K562 (cell line): ENCODE data around the gene ABL1. TPM values are rescaled to one million over a fixed set of nuclear protein-coding genes. Genes with fewer than 3 reads are reported as not detected.
A peak's percentile ranks its signal among the peaks of the same experiment; 100 is the strongest.

Experiments
- ATAC-seq: fragments of 200-7000 bp; cut with Tn5 transposase; 3 replicates; pipeline ENCODE4 v1.9.1; 2020; ENCODE audit warnings: moderate library complexity
- BruUV-seq: library from RNA; stranded (reverse); fragments of 400-500 nt; replicated peaks from 2 replicates; lab custom pipeline; 2021; lab: Mats Ljungman, UMichigan
- CTCF ChIA-PET: fragments of 300-600 bp; formaldehyde crosslinking; extraction: SDS; loops from one replicate; lab custom pipeline; 2021; ENCODE audit warnings: low intra/inter-chr PET ratio; lab: Yijun Ruan, JAX
- POLR2A ChIA-PET: fragments of 300-600, 350-650 bp; sonication (Branson Sonifier 250); formaldehyde crosslinking; extraction: SDS; loops from one replicate; lab custom pipeline; 2021; ENCODE audit warnings: antibody characterized with exemption, inconsistent platforms; lab: Yijun Ruan, JAX
- DNase-seq, 4 experiments: peaks; one replicate each; pipeline versions ENCODE4 v3.0.0 to v3.0.0-alpha.2; 2011 to 2018; ENCODE audit warnings: low spot score in 3 of 4, mixed read lengths in 3 of 4; ENCODE audit errors: extremely low read depth in 1 of 4
- FAIRE-seq: peaks from 2 replicates; lab custom pipeline; 2011; peaks lifted over from hg19 to GRCh38; lab: Jason Lieb, UNC
- H2AFZ ChIP-seq: 2 replicates; pipeline ENCODE4 v1.6.0; 2011; ENCODE audit warnings: low read depth, low read length, control low read depth, inconsistent platforms
- H3K27ac ChIP-seq: fragments of 200-600 bp; 3 replicates; pipeline ENCODE4 v1.8.0; 2011; ENCODE audit warnings: low read depth, mild to moderate bottlenecking, control low read depth, inconsistent platforms, low read length, moderate library complexity, mixed read lengths; ENCODE audit errors: extremely low read depth
- H3K27me3 ChIP-seq, 2 experiments: fragments of 300-600 bp in 1 of 2; 2 replicates in 1 of 2; 3 replicates in 1 of 2; pipeline versions ENCODE4 v1.6.0 to v1.8.0; 2011; ENCODE audit warnings: inconsistent platforms in 2 of 2, low read length in 2 of 2, mild to moderate bottlenecking in 1 of 2, mixed read lengths in 1 of 2, moderate library complexity in 1 of 2; ENCODE audit not compliant: control insufficient read depth in 2 of 2, insufficient read depth in 2 of 2
- H3K36me3 ChIP-seq: fragments of 300-600 bp; 3 replicates; pipeline ENCODE4 v1.8.0; 2011; ENCODE audit warnings: mild to moderate bottlenecking, low read length, inconsistent platforms; ENCODE audit not compliant: control insufficient read depth, insufficient read depth
- H3K4me1 ChIP-seq, 2 experiments: fragments of 200-600 bp in 1 of 2; replicated peaks in 1 of 2; 2 replicates in 1 of 2; 3 replicates in 1 of 2; pipeline versions ENCODE4 v1.5.1 to v1.8.0; 2011; ENCODE audit warnings: inconsistent platforms in 2 of 2, low read length in 2 of 2, mild to moderate bottlenecking in 1 of 2, mixed read lengths in 1 of 2, moderate library complexity in 1 of 2; ENCODE audit not compliant: control insufficient read depth in 2 of 2, insufficient read depth in 2 of 2
- H3K4me2 ChIP-seq: 2 replicates; pipeline ENCODE4 v1.6.1; 2011; ENCODE audit warnings: low read length, control low read depth, inconsistent platforms, mixed read lengths; ENCODE audit not compliant: insufficient read depth
- H3K4me3 ChIP-seq: fragments of 200-600 bp; sonication (generic), shearing (Covaris generic); 2 replicates; pipeline ENCODE4 v1.5.1; 2016; ENCODE audit warnings: control low read depth, inconsistent platforms
- H3K79me2 ChIP-seq: fragments of 200-600 bp; 3 replicates; pipeline ENCODE4 v1.8.0; 2011; ENCODE audit warnings: low read length, inconsistent platforms; ENCODE audit not compliant: control insufficient read depth, insufficient read depth
- H3K9ac ChIP-seq, 2 experiments: 2 replicates each; pipeline versions ENCODE4 v1.6.0 to v1.6.1; 2011; ENCODE audit warnings: low read depth in 2 of 2, low read length in 2 of 2, control low read depth in 1 of 2, inconsistent platforms in 1 of 2, mild to moderate bottlenecking in 1 of 2, mixed read lengths in 1 of 2; ENCODE audit not compliant: insufficient read depth in 1 of 2
- H3K9me1 ChIP-seq: one replicate; pipeline ENCODE4 v1.6.0; 2011; ENCODE audit warnings: inconsistent platforms, mild to moderate bottlenecking, low read length, moderate library complexity; ENCODE audit not compliant: control insufficient read depth, insufficient read depth
- H3K9me3 ChIP-seq: replicated peaks from 2 replicates; pipeline ENCODE4 v1.5.1; 2011; ENCODE audit warnings: low read depth, low read length, inconsistent platforms; ENCODE audit not compliant: control insufficient read depth, insufficient read depth
- H4K20me1 ChIP-seq: replicated peaks from 2 replicates; pipeline ENCODE4 v1.6.1; 2011; ENCODE audit warnings: low read length, inconsistent platforms, mixed read lengths; ENCODE audit not compliant: control insufficient read depth, insufficient read depth
- BMI1 ChIP-seq: fragments of 150-350 bp; IDR thresholded peaks from 2 replicates; pipeline ENCODE4 v1.6.1; 2014; ENCODE audit warnings: low read length
- BRD9 ChIP-seq: fragments of 450-650 bp; IDR thresholded peaks from 2 replicates; pipeline ENCODE4 v1.6.1; 2018; ENCODE audit warnings: low read depth; ENCODE audit not compliant: partially characterized antibody
- HCFC1 ChIP-seq: IDR thresholded peaks from 2 replicates; pipeline ENCODE4 v1.6.1; 2012; ENCODE audit warnings: low read depth, low read length, improper control_type of control experiment
- HNRNPK ChIP-seq: fragments of 200-400 bp; formaldehyde crosslinking; IDR thresholded peaks from one replicate; pipeline ENCODE4 v1.6.1; 2018; ENCODE audit warnings: mild to moderate bottlenecking, low read depth, low read length; ENCODE audit not compliant: poor library complexity, severe bottlenecking
- KAT8 ChIP-seq: fragments of 450-650 bp; IDR thresholded peaks from 2 replicates; pipeline ENCODE4 v1.6.1; 2016; ENCODE audit warnings: low read depth, mild to moderate bottlenecking
- MAZ ChIP-seq, 2 experiments: fragments of 450-650 bp in 1 of 2; sonication (generic) in 1 of 2; formaldehyde crosslinking; IDR thresholded peaks in 1 of 2; conservative IDR thresholded peaks in 1 of 2; 2 replicates each; pipeline versions ENCODE4 v1.4.0 to v1.5.0; 2020; ENCODE audit warnings: mild to moderate bottlenecking in 1 of 2, missing genetic modification reagents in 1 of 2
- SIN3A ChIP-seq, 2 experiments: fragments of 150-350 bp in 1 of 2; IDR thresholded peaks; 2 replicates each; pipeline ENCODE4 v1.6.1; 2011 to 2016; ENCODE audit warnings: borderline replicate concordance in 2 of 2, low read depth in 2 of 2, low read length in 2 of 2, mild to moderate bottlenecking in 2 of 2, moderate library complexity in 2 of 2; ENCODE audit not compliant: control insufficient read depth in 1 of 2
- SREBF1 ChIP-seq: fragments of 150-350 bp; IDR thresholded peaks from 2 replicates; pipeline ENCODE4 v1.6.1; 2014; ENCODE audit warnings: antibody characterized with exemption, low read depth, low read length, borderline replicate concordance
- SRSF1 ChIP-seq: fragments of 200-400 bp; formaldehyde crosslinking; IDR thresholded peaks from 2 replicates; pipeline ENCODE4 v1.6.1; 2017; ENCODE audit warnings: mild to moderate bottlenecking, low read depth, low read length, moderate library complexity
- ZKSCAN1 ChIP-seq: fragments of 150-350 bp; IDR thresholded peaks from 2 replicates; pipeline ENCODE4 v1.6.1; 2016; ENCODE audit warnings: low read depth, low read length
- ZKSCAN3 ChIP-seq: fragments of 250-450 bp; sonication (Bioruptor Pico); IDR thresholded peaks from 2 replicates; pipeline ENCODE4 v1.4.0; 2020
- ZNF384 ChIP-seq: IDR thresholded peaks from 2 replicates; pipeline ENCODE4 v1.6.1; 2012; ENCODE audit warnings: low read depth, low read length, improper control_type of control experiment
- WGBS: fragments of 100-300 bp; shearing (Covaris generic); methylation state at CpG from one replicate; pipeline ENCODE4 v1.1.6; 2016; ENCODE audit warnings: low coverage, mixed read lengths; ENCODE audit not compliant: insufficient coverage; ENCODE audit errors: missing lambda C conversion rate; 5-methylcytosine and 5-hydroxymethylcytosine counted together
- in situ Hi-C: fragments of 300-500 bp; cut with MboI; formaldehyde crosslinking; loops from 4 replicates; pipeline ENCODE4 v1.15.0; 2018; ENCODE audit warnings: inconsistent platforms, mixed read lengths
- intact Hi-C: fragments of 100-400 bp; cut with micrococcal nuclease; formaldehyde crosslinking; loops from 2 replicates; pipeline ENCODE4 v1.14.2; 2022
- polyA plus RNA-seq, 8 experiments: library from polyadenylated mRNA; depleted of rRNA in 4 of 8; stranded (reverse) in 5 of 8; unstranded in 3 of 8; fragments of >200 nt; fragmentation: Nextera tagmentation in 2 of 8; fragmentation: Illumina TruSeq in 1 of 8; extraction: Ambion mirVana in 2 of 8; extraction: Trizol in 1 of 8; gene quantifications; 2 replicates each; pipeline versions ENCODE4 v1.2.1 to v1.2.3, GENCODE V29; 2011 to 2014; ENCODE audit warnings: inconsistent platforms in 1 of 8, missing spikeins in 1 of 8
- total RNA-seq, 7 experiments: library from RNA; depleted of rRNA in 6 of 7; stranded (reverse); fragments of >200 nt in 6 of 7; fragmentation: Illumina TruSeq in 2 of 7; extraction: Trizol in 2 of 7; gene quantifications; 2 replicates each; pipeline versions ENCODE4 v1.2.1 to v1.2.3, GENCODE V29; 2011 to 2021; ENCODE audit warnings: low replicate concordance in 1 of 7
- TF ChIP-seq, protein P1 (sequence below): fragments of 250-450 bp; sonication (Bioruptor Pico); IDR thresholded peaks from 2 replicates; pipeline ENCODE4 v1.5.0; 2020; ENCODE audit warnings: mild to moderate bottlenecking
- TF ChIP-seq, protein P2 (sequence below): fragments of 250-450 bp; sonication (Bioruptor Pico); IDR thresholded peaks from 2 replicates; pipeline ENCODE4 v1.8.0; 2021; ENCODE audit warnings: mild to moderate bottlenecking, moderate library complexity

ABL1 gene
- total and polyA plus RNA-seq, 9 of the 15 experiments (the other 6 are each of a cell fraction or from before 2014, with no cell fraction given): 1.5 to 130 (median 37.8) TPM

DNA sequence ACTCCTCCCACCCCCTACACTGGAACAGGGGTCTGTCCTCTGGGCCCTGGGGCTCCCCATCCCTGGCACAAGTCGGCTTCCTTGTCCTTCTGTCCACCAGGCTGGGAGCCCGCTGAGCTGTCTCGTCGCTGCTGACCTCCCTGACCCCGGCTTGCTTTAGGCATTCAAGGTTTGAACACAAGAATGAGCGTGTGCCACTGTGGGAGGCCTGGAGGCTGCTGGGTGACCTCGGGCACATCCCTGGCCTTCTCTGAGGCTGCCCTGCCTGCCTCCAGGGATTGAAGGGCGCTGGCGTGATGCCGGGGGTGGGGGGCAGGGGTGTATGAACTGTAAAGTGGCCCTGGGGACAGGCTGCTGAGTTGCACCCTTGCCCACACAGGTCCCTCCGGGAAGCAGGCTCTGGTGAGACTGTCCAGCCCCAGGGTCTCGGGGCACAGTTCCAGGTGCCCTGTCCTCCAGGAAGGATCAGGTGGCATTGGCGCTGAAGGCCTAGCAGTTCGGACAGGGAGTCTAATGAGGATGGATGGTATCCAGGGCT lies 85.8 kb downstream of the ABL1 start:
- 2% methylated on average over 14 of the region's 14 CpGs for WGBS
- H3K36me3 ChIP-seq: no peaks in the 10 kb centered on the region
- H3K79me2 ChIP-seq: no peaks in the 10 kb centered on the region
- H3K4me2 ChIP-seq: no peak overlapping the region
- TF ChIP-seq HCFC1 (0 out of 2 replicates have a peak, but pooled peaks have one; percentile 9), HNRNPK (no peak), SRSF1 (no peak), KAT8 (no peak), ZNF384 (no peak), ZKSCAN3 (CRISPR knock-in tag) (no peak), SREBF1 (0 out of 2 replicates have a peak, but pooled peaks have one; percentile 1), ZKSCAN1 (0 out of 2 replicates have a peak, but pooled peaks have one; percentile 24), MAZ (CRISPR knock-in tag; conservative IDR thresholded peaks at IDR 0.05 in 1 of 2, IDR thresholded peaks at IDR 0.05 in 1 of 2) (no peak), BMI1 (no peak), SIN3A (IDR thresholded peaks at IDR 0.05; ENCODE audit: borderline replicate concordance in 2 of 2, control insufficient read depth in 1 of 2, low read depth in 2 of 2, low read length in 2 of 2) (0 out of 4 replicates have a peak, but pooled peaks of 1 of the 2 experiments have one; percentile 23), BRD9 (no peak)
- TF ChIP-seq, protein P1, sequence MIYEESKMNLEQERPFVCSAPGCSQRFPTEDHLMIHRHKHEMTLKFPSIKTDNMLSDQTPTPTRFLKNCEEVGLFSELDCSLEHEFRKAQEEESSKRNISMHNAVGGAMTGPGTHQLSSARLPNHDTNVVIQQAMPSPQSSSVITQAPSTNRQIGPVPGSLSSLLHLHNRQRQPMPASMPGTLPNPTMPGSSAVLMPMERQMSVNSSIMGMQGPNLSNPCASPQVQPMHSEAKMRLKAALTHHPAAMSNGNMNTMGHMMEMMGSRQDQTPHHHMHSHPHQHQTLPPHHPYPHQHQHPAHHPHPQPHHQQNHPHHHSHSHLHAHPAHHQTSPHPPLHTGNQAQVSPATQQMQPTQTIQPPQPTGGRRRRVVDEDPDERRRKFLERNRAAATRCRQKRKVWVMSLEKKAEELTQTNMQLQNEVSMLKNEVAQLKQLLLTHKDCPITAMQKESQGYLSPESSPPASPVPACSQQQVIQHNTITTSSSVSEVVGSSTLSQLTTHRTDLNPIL (CRISPR knock-in tag): no peak
- TF ChIP-seq, protein P2, sequence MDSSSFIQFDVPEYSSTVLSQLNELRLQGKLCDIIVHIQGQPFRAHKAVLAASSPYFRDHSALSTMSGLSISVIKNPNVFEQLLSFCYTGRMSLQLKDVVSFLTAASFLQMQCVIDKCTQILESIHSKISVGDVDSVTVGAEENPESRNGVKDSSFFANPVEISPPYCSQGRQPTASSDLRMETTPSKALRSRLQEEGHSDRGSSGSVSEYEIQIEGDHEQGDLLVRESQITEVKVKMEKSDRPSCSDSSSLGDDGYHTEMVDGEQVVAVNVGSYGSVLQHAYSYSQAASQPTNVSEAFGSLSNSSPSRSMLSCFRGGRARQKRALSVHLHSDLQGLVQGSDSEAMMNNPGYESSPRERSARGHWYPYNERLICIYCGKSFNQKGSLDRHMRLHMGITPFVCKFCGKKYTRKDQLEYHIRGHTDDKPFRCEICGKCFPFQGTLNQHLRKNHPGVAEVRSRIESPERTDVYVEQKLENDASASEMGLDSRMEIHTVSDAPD (CRISPR knock-in tag): no peak
- in situ Hi-C loops: no loop called here
- ATAC-seq (no peak), DNase-seq (peak in 3 of 4 experiments; percentile 65 to 68 (median 68)), FAIRE-seq (no peak)
- intact Hi-C loops: no loop called here
- H4K20me1 ChIP-seq: peaks cover 95% of the 10 kb centered on the region
- H3K27me3 ChIP-seq: peaks cover 98 to 100% of the 10 kb centered on the region in 2 experiments
- no peaks in the 10 kb centered on the region for H3K9me3 ChIP-seq
- no peak overlapping the region for H3K4me3 ChIP-seq
- H2AFZ ChIP-seq: no peak overlapping the region
- H3K27ac ChIP-seq: no peak overlapping the region
- peak overlapping the region in 1 of 2 experiments; percentile 32; a peak in 1 of 4 replicates for H3K9ac ChIP-seq
- CTCF ChIA-PET: no interaction called here
- H3K9me1 ChIP-seq: no peaks in the 10 kb centered on the region
- POLR2A ChIA-PET: interaction anchor here (0.6 to 26.8 kb wide), 7 partner anchors 4 to 53 kb away, joined by 3 to 582 read pairs (median 3); no protein-coding TSS in a partner anchor
- no TSS peak for BruUV-seq
- H3K4me1 ChIP-seq: peaks cover 0 to 59% of the 10 kb centered on the region in 2 experiments; a peak in 2 of 5 replicates
